HepG2 (cell line): ENCODE data around the gene DDX4. TPM values are rescaled to one million over a fixed set of nuclear protein-coding genes. Genes with fewer than 3 reads are reported as not detected.

Experiments
- ATAC-seq: fragments of 200-7000 bp; cut with Tn5 transposase; 3 replicates; pipeline ENCODE4 v1.9.1; 2020; ENCODE audit warnings: mild to moderate bottlenecking, moderate library complexity
- BruUV-seq: library from RNA; stranded (reverse); fragments of 400-500 nt; replicated peaks from 2 replicates; lab custom pipeline; 2021; lab: Mats Ljungman, UMichigan
- CTCF ChIA-PET: fragments of 300-600 bp; formaldehyde crosslinking; extraction: SDS; loops from one replicate; lab custom pipeline; 2021; ENCODE audit warnings: low total read pairs, inconsistent platforms, low intra/inter-chr PET ratio; lab: Yijun Ruan, JAX
- POLR2A ChIA-PET: fragments of 350-600 bp; sonication (Branson Sonifier 250); formaldehyde crosslinking; loops from one replicate; lab custom pipeline; 2020; ENCODE audit warnings: antibody characterized with exemption, inconsistent platforms; lab: Yijun Ruan, JAX
- DNase-seq: peaks from one replicate; pipeline ENCODE4 v3.0.0-alpha.2; 2015; ENCODE audit warnings: low spot score
- FAIRE-seq: peaks from 3 replicates; lab custom pipeline; 2011; peaks lifted over from hg19 to GRCh38; lab: Jason Lieb, UNC
- H2AFZ ChIP-seq: one replicate; pipeline ENCODE4 v1.6.1; 2011; ENCODE audit warnings: low read length, inconsistent platforms
- H3K27ac ChIP-seq: fragments of 300-600 bp; 3 replicates; pipeline ENCODE4 v1.8.0; 2011; ENCODE audit warnings: mixed run types, mild to moderate bottlenecking, mixed read lengths, low read length, inconsistent platforms; ENCODE audit not compliant: insufficient read depth; ENCODE audit errors: extremely low read length
- H3K27me3 ChIP-seq, 2 experiments: fragments of 200-600 bp in 1 of 2; 2 replicates in 1 of 2; 3 replicates in 1 of 2; pipeline versions ENCODE4 v1.6.0 to v1.8.0; 2011; ENCODE audit warnings: low read length in 2 of 2, mild to moderate bottlenecking in 2 of 2, moderate library complexity in 2 of 2, inconsistent platforms in 1 of 2; ENCODE audit not compliant: insufficient read depth in 2 of 2, control insufficient read depth in 1 of 2
- H3K36me3 ChIP-seq, 2 experiments: fragments of 200-600 bp in 1 of 2; replicated peaks in 1 of 2; 2 replicates in 1 of 2; 3 replicates in 1 of 2; pipeline versions ENCODE4 v1.5.1 to v1.8.0; 2011; ENCODE audit warnings: low read length in 2 of 2, inconsistent platforms in 1 of 2; ENCODE audit not compliant: insufficient read depth in 2 of 2, control insufficient read depth in 1 of 2
- H3K4me1 ChIP-seq: 2 replicates; pipeline ENCODE4 v1.5.1; 2012; ENCODE audit warnings: low read length, inconsistent platforms; ENCODE audit not compliant: insufficient read depth
- H3K4me2 ChIP-seq: 2 replicates; pipeline ENCODE4 v1.6.0; 2011; ENCODE audit warnings: low read depth, low read length, inconsistent platforms
- H3K4me3 ChIP-seq, 3 experiments: fragments of 200-600 bp in 1 of 3; sonication (generic), shearing (Covaris generic) in 1 of 3; replicated peaks in 1 of 3; 2 replicates each; pipeline ENCODE4 v1.5.1; 2011 to 2016; ENCODE audit warnings: low read length in 3 of 3, inconsistent platforms in 2 of 3, low read depth in 2 of 3, mild to moderate bottlenecking in 2 of 3, control low read depth in 1 of 3, mixed read lengths in 1 of 3; ENCODE audit not compliant: insufficient read depth in 1 of 3
- H3K79me2 ChIP-seq: one replicate; pipeline ENCODE4 v1.6.1; 2011; ENCODE audit warnings: low read length, inconsistent platforms; ENCODE audit not compliant: insufficient read depth
- H3K9ac ChIP-seq: 2 replicates; pipeline ENCODE4 v1.6.0; 2011; ENCODE audit warnings: mild to moderate bottlenecking, low read depth, low read length, inconsistent platforms; ENCODE audit not compliant: insufficient read depth
- H3K9me3 ChIP-seq: 2 replicates; pipeline ENCODE4 v1.5.1; 2012; ENCODE audit warnings: mild to moderate bottlenecking, low read length
- H4K20me1 ChIP-seq: 2 replicates; pipeline ENCODE4 v1.6.0; 2011; ENCODE audit warnings: inconsistent platforms, mild to moderate bottlenecking, low read length, moderate library complexity; ENCODE audit not compliant: insufficient read depth
- AHR ChIP-seq: IDR thresholded peaks from 2 replicates; pipeline ENCODE4 v1.6.1; 2018; ENCODE audit warnings: missing genetic modification reagents, missing compliant biosample characterization
- CAMTA2 ChIP-seq: sonication (generic); formaldehyde crosslinking; IDR thresholded peaks from 2 replicates; pipeline ENCODE4 v1.4.0; 2020; ENCODE audit warnings: mild to moderate bottlenecking, missing genetic modification reagents, borderline replicate concordance
- FOSL2 ChIP-seq: sonication (generic); formaldehyde crosslinking; IDR thresholded peaks from 2 replicates; pipeline ENCODE4 v1.4.0; 2020; ENCODE audit warnings: missing genetic modification reagents
- GLI4 ChIP-seq: sonication (generic); formaldehyde crosslinking; IDR thresholded peaks from 2 replicates; pipeline ENCODE4 v1.5.1; 2020; ENCODE audit warnings: missing genetic modification reagents, mild to moderate bottlenecking, moderate library complexity, borderline replicate concordance
- HOXA7 ChIP-seq: sonication (generic); formaldehyde crosslinking; IDR thresholded peaks from 2 replicates; pipeline ENCODE4 v1.8.1; 2022; ENCODE audit warnings: mild to moderate bottlenecking, missing genetic modification reagents, moderate library complexity
- JUN ChIP-seq: sonication (generic); formaldehyde crosslinking; IDR thresholded peaks from 2 replicates; pipeline ENCODE4 v1.4.0; 2020; ENCODE audit warnings: mild to moderate bottlenecking, missing genetic modification reagents
- KLF15 ChIP-seq: sonication (generic); formaldehyde crosslinking; IDR thresholded peaks from 2 replicates; pipeline ENCODE4 v1.8.1; 2023; ENCODE audit warnings: borderline replicate concordance, mild to moderate bottlenecking, inconsistent platforms, missing genetic modification reagents, mixed read lengths
- TBX3 ChIP-seq: fragments of 450-650 bp; IDR thresholded peaks from 2 replicates; pipeline ENCODE4 v1.6.1; 2017; ENCODE audit warnings: antibody characterized with exemption, mild to moderate bottlenecking, inconsistent platforms, borderline replicate concordance
- TCF7 ChIP-seq: sonication (generic); IDR thresholded peaks from 2 replicates; pipeline ENCODE4 v1.6.1; 2016; ENCODE audit warnings: antibody characterized with exemption, low read depth
- U2AF2 ChIP-seq: fragments of 200-400 bp; formaldehyde crosslinking; IDR thresholded peaks from 2 replicates; pipeline ENCODE4 v1.6.1; 2017; ENCODE audit warnings: low read depth, mild to moderate bottlenecking, low read length
- XRCC5 ChIP-seq: fragments of 200-400 bp; formaldehyde crosslinking; optimal IDR thresholded peaks from 2 replicates; pipeline ENCODE3; 2017; ENCODE audit warnings: mild to moderate bottlenecking, low read length
- ZFP37 ChIP-seq: sonication (generic); formaldehyde crosslinking; IDR thresholded peaks from 2 replicates; pipeline ENCODE4 v1.4.0; 2020; ENCODE audit warnings: missing genetic modification reagents, borderline replicate concordance
- ZMYM3 ChIP-seq: sonication (generic); formaldehyde crosslinking; IDR thresholded peaks from 2 replicates; pipeline ENCODE4 v1.5.1; 2020; ENCODE audit warnings: mild to moderate bottlenecking, missing genetic modification reagents
- ZNF335 ChIP-seq: sonication (generic); formaldehyde crosslinking; IDR thresholded peaks from 2 replicates; pipeline ENCODE4 v1.4.0; 2020; ENCODE audit warnings: missing genetic modification reagents
- ZNF33B ChIP-seq: sonication (generic); formaldehyde crosslinking; IDR thresholded peaks from 2 replicates; pipeline ENCODE4 v1.5.1; 2020; ENCODE audit warnings: mild to moderate bottlenecking, missing genetic modification reagents
- ZNF883 ChIP-seq: sonication (generic); formaldehyde crosslinking; IDR thresholded peaks from 2 replicates; pipeline ENCODE4 v1.5.1; 2020; ENCODE audit warnings: mild to moderate bottlenecking, missing genetic modification reagents; ENCODE audit errors: not compliant biosample characterization
- WGBS: methylation state at CpG from one replicate; pipeline ENCODE4 v1.1.6; 2017; ENCODE audit warnings: low lambda C conversion rate; 5-methylcytosine and 5-hydroxymethylcytosine counted together
- in situ Hi-C: cut with HindIII; loops from 2 replicates; pipeline ENCODE4 v1.10.0; 2017; ENCODE audit warnings: low pct_unique_long_range_greater_than_20kb; ENCODE audit not compliant: extremely low pct_ligation_motif_present
- intact Hi-C: fragments of 100-400 bp; cut with micrococcal nuclease; formaldehyde crosslinking; loops from one replicate; pipeline ENCODE4 v1.10.0; 2022; ENCODE audit not compliant: unreplicated experiment
- polyA plus RNA-seq, 8 experiments: library from polyadenylated mRNA; depleted of rRNA in 3 of 8; stranded (reverse) in 7 of 8; unstranded in 1 of 8; fragments of >200 nt; fragmentation: Illumina TruSeq in 4 of 8; extraction: Trizol in 4 of 8; gene quantifications; 2 replicates each; pipeline versions ENCODE4 v1.2.1 to v1.2.3, GENCODE V29; 2011 to 2016; ENCODE audit warnings: low read depth in 4 of 8, missing spikeins in 1 of 8, mixed read lengths in 1 of 8; ENCODE audit not compliant: insufficient read depth in 1 of 8
- total RNA-seq, 5 experiments: library from RNA; depleted of rRNA; stranded (reverse); fragments of >200 nt; fragmentation: Illumina TruSeq; extraction: Trizol; gene quantifications; 2 replicates each; pipeline ENCODE4 v1.2.3, GENCODE V29; 2016; ENCODE audit warnings: low read depth in 1 of 5
- TF ChIP-seq, protein P1 (sequence below): sonication (generic); formaldehyde crosslinking; IDR thresholded peaks from 2 replicates; pipeline ENCODE4 v1.5.0; 2020; ENCODE audit warnings: missing genetic modification reagents
- TF ChIP-seq, protein P2 (sequence below): sonication (generic); formaldehyde crosslinking; conservative IDR thresholded peaks from 2 replicates; pipeline ENCODE4 v1.5.0; 2020; ENCODE audit warnings: missing genetic modification reagents
- TF ChIP-seq, protein P3 (sequence below): sonication (generic); formaldehyde crosslinking; IDR thresholded peaks from 2 replicates; pipeline ENCODE4 v1.4.0; 2020; ENCODE audit warnings: missing genetic modification reagents
- TF ChIP-seq, protein P4 (sequence below): sonication (generic); formaldehyde crosslinking; IDR thresholded peaks from 2 replicates; pipeline ENCODE4 v1.4.0; 2020; ENCODE audit warnings: low read depth, mild to moderate bottlenecking, missing genetic modification reagents

DDX4 gene
- total and polyA plus RNA-seq, 2 of the 13 experiments (the other 11 are each of a cell fraction or from before 2014, with no cell fraction given): 0.05 TPM; not detected in 1

DNA sequence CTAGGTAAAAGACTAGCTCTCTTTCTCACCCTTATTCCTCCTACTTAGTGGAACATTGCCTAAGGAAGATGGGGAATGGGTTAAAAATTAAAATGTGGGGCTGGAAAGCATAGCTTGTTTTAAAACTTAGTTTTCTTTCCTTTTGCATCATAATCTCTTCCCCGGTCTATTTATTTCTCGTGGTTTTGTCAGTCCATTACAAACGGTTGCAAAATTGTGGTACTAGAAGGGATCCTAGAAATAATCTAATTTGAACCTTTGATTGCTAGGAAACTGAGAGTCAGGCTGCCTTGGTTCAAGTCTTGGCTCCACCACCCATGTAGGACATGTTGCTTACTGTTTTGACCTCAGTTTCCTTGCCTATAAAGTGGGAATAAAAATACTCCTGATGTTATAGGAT is 114.6 kb downstream of the DDX4 start:
- H3K4me2 ChIP-seq: no peak overlapping the region
- 19% methylated on average over 3 of the region's 3 CpGs for WGBS
- no peaks in the 10 kb centered on the region for H3K9me3 ChIP-seq
- no peaks in the 10 kb centered on the region for H3K4me1 ChIP-seq
- in situ Hi-C loops (no loop called here), intact Hi-C loops (no loop called here)
- no peaks in the 10 kb centered on the region for H4K20me1 ChIP-seq
- ChIA-PET CTCF (no interaction called here), POLR2A (no interaction called here)
- H3K36me3 ChIP-seq: no peaks in the 10 kb centered on the region
- DNase-seq (no peak), ATAC-seq (no peak), FAIRE-seq (no peak)
- no TSS peak for BruUV-seq
- H3K27ac ChIP-seq: no peak overlapping the region
- H3K79me2 ChIP-seq: no peaks in the 10 kb centered on the region
- H3K27me3 ChIP-seq: peaks cover 0 to 3% of the 10 kb centered on the region in 2 experiments; a peak in 2 of 5 replicates
- TF ChIP-seq ZFP37 (CRISPR knock-in tag) (no peak), XRCC5 (no peak), CAMTA2 (CRISPR knock-in tag) (no peak), KLF15 (CRISPR knock-in tag) (no peak), AHR (CRISPR knock-in tag) (no peak), FOSL2 (CRISPR knock-in tag) (no peak), ZNF883 (CRISPR knock-in tag) (no peak), ZMYM3 (no peak), TCF7 (no peak), U2AF2 (no peak), TBX3 (no peak), ZNF33B (CRISPR knock-in tag) (no peak), ZNF335 (CRISPR knock-in tag) (no peak), HOXA7 (CRISPR knock-in tag) (no peak), JUN (CRISPR knock-in tag) (no peak), GLI4 (CRISPR knock-in tag) (no peak)
- TF ChIP-seq, protein P1, sequence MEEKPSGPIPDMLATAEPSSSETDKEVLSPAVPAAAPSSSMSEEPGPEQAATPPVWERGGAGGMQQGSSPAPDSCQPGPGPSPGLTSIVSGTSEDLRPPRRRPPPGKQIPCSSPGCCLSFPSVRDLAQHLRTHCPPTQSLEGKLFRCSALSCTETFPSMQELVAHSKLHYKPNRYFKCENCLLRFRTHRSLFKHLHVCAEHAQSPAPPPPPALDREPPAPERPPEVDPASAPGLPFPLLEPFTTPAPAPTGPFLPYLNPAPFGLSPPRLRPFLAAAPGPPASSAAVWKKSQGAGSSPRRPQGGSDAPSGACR (CRISPR knock-in tag): no peak
- TF ChIP-seq, protein P2, sequence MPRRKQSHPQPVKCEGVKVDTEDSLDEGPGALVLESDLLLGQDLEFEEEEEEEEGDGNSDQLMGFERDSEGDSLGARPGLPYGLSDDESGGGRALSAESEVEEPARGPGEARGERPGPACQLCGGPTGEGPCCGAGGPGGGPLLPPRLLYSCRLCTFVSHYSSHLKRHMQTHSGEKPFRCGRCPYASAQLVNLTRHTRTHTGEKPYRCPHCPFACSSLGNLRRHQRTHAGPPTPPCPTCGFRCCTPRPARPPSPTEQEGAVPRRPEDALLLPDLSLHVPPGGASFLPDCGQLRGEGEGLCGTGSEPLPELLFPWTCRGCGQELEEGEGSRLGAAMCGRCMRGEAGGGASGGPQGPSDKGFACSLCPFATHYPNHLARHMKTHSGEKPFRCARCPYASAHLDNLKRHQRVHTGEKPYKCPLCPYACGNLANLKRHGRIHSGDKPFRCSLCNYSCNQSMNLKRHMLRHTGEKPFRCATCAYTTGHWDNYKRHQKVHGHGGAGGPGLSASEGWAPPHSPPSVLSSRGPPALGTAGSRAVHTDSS (CRISPR knock-in tag): no peak
- TF ChIP-seq, protein P3, sequence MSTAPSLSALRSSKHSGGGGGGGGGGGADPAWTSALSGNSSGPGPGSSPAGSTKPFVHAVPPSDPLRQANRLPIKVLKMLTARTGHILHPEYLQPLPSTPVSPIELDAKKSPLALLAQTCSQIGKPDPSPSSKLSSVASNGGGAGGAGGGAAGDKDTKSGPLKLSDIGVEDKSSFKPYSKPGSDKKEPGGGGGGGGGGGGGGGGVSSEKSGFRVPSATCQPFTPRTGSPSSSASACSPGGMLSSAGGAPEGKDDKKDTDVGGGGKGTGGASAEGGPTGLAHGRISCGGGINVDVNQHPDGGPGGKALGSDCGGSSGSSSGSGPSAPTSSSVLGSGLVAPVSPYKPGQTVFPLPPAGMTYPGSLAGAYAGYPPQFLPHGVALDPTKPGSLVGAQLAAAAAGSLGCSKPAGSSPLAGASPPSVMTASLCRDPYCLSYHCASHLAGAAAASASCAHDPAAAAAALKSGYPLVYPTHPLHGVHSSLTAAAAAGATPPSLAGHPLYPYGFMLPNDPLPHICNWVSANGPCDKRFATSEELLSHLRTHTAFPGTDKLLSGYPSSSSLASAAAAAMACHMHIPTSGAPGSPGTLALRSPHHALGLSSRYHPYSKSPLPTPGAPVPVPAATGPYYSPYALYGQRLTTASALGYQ (CRISPR knock-in tag): no peak
- TF ChIP-seq, protein P4, sequence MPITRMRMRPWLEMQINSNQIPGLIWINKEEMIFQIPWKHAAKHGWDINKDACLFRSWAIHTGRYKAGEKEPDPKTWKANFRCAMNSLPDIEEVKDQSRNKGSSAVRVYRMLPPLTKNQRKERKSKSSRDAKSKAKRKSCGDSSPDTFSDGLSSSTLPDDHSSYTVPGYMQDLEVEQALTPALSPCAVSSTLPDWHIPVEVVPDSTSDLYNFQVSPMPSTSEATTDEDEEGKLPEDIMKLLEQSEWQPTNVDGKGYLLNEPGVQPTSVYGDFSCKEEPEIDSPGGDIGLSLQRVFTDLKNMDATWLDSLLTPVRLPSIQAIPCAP (CRISPR knock-in tag): no peak
- no peak overlapping the region for H3K9ac ChIP-seq
- no peak overlapping the region for H2AFZ ChIP-seq
- no peak overlapping the region for H3K4me3 ChIP-seq
